Activated naive CD4-positive, alpha-beta T cell (primary cell): ENCODE data around the gene ALKBH6.

Experiments
- DNase-seq, 4 experiments: peaks; one replicate each; lab custom pipeline; 2025; lab: John Stamatoyannopoulos, UW

The ALKBH6 gene

DNA sequence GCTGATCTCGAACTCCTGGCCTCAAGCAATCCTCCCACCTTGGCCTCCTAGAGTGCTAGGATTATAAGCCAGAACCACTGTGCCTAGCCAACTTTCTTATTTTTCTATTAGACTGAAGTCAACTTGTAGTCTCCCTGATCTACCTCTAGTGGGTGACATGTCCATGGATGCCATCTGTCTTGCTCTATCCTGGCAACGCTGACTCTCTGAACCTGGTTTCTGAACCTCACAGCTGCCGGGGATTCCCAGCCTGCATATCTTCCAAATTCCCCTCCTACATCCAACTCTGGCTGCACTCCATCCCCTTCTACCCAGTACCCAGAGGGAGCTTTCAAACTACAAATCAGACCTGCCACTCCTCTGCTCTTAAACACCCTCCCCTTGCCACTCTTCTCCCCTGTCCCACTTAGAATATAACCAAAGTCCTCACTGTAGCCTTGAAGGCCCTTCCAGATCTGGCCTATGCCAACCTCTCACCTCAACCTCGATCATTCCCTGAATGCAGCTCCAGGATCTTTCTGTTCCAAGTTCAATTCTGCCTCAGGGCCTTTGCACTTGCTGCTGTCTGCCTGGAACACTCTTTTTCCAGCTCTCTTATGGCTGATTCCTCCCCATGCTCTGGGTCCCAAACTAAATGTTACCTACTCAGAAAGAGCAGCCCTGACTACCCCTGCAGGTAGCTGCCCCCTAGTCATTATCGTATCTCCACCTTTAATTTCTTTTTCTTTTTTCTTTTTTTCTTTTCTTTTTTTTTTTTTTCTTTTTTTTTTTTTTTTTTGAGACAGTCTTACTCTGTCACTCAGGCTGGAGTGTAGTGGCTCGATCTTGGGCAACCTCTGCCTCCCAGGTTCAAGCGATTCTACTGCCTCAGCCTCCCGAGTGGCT is 16.5 kb upstream of the ALKBH6 start:
- no peak for DNase-seq

DNA sequence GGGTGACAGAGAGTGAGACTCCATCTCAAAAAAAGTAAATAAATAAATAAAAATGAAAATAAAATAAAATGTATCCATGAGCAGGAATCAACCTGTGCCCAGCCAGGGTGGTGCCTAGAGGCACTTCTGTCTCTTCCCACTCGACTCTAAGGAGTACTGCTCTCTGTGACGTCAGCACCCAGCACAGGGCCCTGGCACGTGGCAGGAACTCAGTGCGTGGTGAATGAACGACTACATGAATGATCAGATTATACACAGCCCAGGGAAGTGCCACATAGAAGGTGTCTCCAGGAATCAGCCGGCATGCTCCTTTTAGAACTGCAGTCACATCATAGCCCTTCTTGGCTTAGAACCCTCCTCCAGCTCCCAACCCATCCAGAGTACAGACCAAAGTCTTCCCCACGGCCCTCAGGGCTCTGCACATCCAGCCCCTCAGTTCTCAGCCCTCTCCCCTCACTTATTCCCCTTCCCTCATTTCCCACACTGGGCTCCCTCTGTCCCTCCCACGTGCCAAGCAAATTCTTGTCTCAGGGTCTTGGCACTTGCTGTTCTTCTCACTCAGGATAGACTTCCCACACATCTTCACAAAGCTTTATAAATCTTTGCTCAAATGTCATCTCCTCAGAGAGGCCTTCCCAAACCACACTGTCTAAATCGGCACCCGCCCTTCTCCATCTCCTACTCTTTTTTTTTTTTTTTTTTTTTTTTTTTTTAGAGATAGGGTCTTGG is 14.5 kb upstream of the ALKBH6 start:
- no peak for DNase-seq

DNA sequence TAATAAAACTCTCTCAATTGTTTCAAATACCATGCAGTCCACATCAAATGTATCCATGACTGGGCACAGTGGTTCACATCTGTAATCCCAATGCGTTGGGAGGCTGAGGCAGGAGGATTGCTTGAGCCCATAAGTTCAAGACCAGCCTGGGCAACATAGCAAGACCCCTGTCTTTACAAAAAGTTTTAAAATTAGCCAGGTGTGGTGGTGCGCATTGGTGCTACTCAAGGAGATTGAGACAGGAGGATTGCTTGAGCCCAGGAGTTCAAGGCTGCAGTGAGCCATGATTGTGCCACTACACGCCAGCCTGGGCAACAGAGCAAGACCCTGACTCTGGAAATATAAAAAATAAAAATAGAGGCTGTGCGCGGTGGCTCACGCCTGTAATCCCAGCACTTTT is 13.7 kb upstream of the ALKBH6 start:
- DNase-seq: no peak

DNA sequence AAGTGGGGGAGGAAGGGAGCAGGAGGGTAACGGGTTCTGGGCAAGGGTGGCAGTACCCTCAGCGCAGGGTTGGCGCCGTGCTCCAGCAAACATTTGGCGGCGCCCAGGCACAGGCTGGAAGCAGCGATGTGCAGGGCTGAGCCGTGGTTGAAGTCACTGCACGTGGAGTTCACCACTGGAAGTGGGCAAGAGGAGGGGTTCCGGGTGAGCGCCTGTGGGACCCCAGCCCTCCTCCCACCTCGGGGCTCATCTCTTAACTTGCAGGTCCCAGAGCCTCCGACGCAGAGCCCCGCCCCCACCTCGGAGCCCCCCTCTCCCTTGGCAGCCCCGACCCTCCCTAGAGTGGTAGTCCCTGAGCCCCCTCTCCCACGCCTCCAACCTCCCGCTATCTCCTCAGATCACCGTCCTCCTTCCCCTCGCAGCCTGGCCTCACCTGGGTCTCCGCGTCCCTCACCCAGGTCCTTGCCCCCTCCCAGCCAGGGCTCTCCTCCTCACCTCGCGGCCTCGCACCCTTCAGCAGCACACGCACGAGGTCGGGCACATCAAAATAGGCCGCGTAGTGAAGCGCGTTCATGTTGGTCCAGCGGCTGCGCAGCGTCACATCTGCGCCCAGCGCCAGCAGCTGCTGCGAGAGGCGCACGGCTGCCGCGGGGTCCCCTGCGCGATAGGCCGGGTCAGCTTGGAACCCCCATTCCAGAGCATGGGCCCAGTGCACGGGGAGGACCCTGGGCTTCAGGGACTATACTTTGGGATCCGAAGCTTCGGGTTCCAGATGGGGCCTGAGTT is 12.3 kb upstream of the ALKBH6 start:
- DNase-seq: no peak

DNA sequence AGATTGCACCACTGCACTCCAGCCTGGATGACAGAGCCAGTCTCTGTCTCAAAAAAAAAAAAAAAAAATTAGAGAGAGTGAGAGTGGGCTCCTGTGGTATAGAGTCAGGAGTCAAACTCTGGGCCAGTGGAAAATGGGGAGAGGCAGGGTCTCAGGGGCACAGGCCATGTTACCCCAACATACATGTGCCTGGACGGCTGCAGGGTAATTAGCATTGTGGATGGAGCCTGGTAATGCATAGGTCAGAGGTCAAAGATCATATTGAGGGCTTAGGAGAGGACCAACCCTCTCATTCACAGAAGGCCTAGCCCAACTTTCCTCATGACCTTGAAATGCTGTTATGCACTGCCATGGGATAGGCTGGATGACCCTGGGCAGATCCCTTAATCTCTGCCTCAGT is 11.5 kb upstream of the ALKBH6 start:
- no peak for DNase-seq

DNA sequence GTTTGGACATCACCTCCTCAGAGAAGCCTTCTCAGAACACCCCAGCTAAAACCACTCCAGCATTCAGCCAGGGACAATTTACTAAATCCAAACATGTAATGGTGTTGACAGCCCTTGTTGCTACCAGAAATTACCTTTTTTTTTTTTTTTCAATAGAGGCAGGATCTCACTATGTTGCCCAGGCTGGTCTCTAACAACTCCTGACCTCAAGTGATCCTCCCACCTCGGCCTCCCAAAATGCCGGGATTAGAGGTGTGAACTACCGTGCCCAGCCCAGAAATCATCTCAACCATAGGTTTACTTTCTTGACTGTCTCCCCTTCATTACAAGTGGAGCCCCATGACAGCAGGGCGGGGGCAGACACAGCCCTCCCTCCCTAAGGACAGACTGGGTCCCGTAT is 9.4 kb upstream of the ALKBH6 start:
- DNase-seq: no peak

DNA sequence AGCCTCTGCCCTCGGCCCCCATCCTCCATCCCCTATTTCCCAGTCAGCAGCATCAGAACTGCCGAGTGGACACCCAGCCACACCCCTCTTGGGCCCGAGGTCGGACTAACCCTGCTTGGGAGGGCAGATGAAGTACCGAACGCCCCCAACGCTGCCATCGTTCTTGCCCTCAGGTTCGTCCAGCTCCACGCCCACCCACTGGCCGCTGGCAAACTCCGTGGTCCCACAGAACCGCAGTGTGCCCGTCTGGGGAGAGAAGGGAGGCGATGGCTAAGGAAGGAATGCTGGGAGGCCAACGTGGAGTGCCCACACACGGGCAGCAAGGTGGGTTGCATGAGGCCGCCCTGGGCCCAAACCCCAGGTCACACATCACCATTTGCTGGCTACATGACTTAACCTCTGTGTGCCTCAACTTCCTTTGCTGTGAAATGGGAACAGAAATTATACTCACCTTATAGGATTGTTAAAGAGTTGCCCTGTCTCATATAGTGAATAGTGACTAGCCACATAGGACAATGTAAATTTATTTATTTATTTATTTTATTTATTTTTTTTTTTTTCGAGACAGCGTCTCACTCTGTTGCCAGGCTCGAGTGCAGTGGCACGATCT is 5.2 kb upstream of the ALKBH6 start:
- no peak for DNase-seq

DNA sequence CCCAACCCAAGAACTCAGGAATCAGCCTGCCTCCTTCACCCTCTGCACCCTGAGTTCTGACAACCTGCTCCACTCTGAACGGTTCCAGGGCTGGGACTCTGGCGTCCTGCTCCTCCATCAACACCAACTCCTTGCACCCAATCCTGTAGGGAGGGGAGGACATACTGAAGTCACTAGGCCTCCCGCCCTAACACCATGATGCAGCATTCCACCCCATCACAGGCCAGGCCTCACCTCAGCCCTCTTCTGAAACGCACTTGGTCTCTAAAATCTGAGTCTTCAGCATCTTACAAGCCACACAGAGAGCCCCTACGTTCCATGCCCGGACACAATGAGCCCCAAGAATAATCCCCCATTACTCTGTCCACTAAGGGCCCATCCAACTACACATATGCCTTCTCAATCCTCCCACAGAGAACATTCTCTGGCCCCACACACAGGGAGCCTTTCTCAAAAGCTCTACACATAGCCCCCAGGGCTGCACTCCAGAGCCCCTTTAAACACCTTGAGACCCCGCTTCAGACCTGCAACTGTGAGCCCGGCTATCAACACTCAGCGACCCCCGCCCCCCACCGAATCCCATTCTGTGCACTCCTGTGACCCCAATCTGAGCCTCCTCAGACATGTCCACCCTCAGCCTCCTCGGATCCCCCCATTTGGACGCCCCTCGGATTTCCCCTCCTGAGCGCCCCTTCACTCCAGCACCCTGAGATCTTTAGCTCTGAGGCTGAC is 567 bp downstream of the ALKBH6 start:
- no peak for DNase-seq

DNA sequence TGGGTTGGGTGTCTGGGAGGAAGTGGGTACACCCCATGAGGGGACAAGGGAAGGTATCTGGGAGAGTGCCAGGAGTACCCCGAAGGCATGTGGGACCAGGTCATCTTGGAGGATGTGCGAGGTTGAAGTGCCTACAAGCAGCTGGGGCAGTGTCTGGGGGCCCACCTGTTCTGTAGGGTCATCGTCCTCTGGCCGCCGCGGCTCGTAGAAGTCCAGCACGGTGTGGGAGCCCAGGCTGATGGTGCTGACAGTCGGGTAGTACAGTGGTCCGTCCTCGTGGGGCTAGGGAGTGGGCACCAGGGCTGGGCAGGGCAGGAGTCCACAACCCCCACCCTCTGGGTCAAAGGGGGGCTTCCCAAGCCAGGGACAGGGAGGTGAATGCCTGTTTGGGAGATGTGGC is 3.6 kb downstream of the ALKBH6 start:
- DNase-seq: no peak

DNA sequence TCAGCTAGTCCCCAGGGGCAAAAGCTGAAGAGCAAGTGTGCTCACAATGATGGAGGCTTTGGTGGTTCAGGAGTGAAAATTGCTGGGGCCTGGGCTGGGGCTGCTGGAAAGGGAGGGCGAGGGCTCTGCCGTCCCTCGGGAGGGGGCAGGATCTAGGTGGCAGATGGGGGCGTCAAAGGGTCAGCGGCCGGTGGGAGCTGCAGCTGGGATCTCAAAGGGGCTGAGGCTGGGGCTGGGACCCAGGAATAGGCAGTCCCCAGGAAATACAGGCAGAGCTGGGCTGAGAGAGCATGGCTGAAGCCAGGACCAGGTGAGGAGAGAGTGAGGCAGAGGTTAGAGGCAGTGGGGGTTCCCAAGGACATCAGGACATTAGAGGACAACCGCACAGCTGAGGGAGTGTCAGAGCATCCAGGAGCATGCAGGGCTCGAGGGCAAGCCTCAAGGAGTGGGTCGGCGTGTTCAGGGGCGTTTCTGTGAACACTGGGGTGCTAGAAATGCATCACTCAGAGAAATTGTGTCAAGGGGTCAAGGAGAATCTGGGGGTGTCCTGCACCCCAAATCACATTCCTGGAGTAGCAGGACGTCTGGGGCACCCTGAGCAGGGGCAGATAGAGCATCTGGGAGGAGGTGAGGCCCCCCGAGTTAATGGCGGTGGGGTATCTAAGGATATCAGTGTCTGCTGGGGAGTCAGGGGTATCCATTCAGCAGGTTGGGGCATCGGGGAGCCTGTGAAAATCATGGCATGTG is 4.2 kb downstream of the ALKBH6 start:
- no peak for DNase-seq

DNA sequence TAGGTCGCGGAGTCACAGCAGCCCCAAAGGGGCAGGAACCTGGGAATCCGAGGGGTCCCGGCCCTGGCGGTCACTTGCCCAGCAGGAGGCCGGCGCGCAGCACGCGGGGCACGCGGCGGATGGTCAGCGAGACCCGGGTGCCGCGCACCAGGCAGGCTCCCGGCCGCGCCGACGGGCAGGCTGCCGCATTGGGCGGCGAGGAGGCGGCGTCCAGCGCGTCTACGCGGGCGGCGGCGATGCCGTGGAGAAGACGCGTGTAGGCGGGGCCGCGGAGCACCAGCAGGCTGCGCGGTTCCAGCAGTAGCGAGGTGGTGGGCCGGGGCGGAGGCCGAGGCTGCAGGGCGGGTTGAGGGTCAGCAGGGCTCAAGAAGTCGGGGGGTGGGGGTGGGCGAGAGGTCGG is 4.8 kb downstream of the ALKBH6 start:
- DNase-seq: peak in 1 of 4 experiments; percentile 30

DNA sequence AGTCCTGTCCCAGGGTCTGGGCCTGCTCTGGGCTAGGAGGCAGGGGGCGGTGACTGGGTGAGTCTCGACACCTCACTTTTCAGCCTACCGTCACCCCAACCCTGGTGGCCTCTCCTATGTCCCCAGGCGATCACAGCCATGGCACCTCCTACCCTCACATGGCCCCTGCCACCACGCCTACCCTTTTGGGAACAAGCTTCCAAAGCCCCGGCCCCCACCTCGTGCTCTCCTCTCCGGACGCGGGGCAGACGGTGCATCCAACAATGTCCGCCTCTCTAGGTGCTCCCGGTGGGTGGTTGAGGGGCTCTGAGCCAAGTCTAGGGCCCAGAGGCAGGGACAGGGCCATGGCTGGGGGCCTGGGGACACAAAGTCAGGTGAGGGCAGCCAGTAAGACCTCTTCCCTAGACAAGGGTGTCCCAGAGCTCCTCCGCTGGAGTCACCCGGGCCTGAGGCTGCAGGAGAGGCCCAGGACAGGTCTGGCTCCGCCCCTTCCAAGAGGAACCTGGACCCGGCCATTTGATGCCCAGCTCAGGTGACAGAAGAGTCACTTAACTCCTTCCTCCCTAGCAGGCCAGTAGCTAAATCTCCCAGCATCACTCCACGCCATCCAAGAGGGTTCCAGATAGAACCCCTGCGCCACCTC is 5.6 kb downstream of the ALKBH6 start, which contains the start of gene SYNE4:
Gene SYNE4, minus strand, starts transcription at position 478 of the 643 bp plus-strand sequence. Its CDS starts 132 bp downstream, at position 346.
- DNase-seq: no peak

DNA sequence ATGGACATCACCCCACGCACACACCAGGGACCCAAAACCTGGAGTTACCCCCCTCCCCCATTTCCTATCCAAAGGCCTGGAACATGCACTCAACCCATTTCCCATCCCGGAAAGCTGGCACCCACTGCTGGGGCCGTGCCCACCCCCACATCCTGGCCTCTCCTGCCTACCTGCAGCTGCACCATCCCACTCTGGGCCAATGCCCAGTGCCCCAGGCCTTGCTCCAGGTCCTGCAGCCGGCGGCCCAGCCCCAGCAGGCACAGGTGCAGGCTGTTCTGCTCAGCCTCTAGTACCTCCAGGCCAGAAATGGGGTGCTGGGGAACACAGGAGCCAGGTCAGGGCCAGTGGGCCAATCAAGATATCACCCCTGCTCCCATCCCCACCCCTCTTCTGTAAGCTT is 7.1 kb downstream of the ALKBH6 start:
- no peak for DNase-seq

DNA sequence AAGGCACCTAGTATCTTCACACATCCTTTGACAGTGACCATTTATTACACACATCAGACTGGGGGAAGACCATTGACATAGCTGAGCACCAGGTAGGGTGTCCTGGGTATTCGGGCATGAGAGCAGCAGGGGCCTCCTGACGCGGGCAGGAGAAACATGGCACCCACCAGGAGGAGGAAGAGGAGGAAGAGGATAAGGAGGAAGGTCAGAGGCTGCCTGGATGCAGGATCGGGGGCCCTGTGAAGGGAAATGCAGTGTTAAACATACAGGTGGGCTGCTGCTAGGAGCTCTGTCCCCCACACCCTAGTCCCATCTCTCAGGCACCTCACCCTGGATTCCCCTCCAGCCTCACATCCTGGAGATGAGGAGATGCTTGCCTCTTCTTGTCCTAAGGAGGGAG is 10.7 kb downstream of the ALKBH6 start:
- DNase-seq: no peak

DNA sequence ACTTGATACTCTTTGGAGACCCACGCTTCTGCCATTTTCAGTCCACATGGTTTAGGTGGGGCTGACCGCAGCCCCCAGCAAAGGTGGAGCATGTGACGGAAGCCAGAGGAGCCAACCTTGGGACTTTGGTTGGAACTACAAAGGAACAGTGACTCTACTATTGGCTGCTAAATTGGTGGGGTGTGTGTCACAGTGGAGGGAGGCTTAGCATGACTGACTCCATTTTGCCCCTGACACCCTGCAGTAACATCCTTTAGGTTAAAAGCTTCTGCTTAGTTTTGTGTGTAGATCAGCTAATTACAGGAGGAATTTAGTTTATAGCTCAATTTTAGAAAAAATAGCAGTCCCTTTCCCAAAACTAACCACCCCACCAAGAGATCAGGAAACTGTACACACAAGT is 12.4 kb downstream of the ALKBH6 start:
- no peak for DNase-seq

DNA sequence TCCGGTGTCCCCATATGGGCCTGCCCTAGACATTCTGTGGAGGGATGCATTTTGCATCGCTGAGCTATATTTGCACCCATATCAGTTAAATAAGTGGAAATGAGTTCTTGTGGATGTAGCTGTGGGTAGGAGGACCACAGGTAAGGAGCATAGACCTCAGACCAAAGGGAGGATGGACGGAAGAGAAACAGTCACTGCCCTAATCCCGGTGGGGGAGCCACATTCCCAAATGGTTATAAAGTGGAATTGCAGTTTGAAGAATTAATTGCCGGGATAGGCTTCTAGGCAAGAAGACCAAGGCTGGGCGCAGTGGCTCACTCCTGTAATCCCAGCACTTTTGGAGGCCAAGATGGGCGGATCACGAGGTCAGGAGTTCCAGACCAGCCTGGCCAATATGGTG is 17.2 kb downstream of the ALKBH6 start:
- DNase-seq: no peak

DNA sequence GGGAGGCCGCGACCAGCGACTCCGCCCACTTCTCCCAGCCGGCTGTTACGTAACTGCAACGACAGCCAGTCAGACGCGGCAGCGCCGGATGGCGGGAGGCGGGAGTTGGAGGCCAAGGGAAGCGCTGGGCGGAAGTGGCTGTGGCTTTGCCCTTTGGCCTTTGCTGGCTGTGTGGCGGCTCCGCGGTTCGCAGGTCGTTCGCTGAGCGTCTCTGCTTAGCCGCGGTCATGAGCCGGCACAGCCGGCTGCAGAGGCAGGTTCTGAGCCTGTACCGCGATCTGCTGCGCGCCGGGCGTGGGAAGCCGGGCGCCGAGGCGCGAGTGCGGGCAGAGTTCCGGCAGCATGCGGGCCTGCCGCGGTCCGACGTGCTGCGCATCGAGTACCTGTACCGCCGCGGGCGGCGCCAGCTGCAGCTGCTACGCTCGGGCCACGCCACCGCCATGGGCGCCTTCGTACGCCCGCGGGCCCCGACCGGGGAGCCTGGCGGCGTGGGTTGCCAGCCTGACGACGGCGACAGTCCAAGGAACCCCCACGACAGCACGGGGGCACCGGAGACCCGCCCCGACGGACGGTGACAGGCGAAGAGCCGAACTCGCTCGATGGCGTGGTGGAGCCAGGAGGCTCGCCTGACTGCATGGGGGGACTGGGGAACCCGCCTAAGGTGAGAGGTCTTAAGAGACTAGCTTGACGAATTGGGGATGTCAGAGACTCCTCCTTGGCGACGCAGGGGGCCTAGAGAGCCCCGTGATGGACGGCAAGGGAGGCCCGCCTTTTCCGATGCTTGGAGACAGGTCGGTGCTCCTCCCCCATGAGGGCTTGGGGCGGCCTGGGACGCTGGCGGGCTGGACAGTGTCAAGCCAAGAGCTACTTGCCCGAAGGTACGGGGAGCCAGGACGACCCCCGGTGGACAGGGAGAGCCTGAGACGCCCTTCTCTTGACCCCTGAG is 18.7 kb downstream of the ALKBH6 start, which contains the start of gene SDHAF1:
Gene SDHAF1, plus strand, starts transcription at position 141 of the 946 bp plus-strand sequence. Its CDS starts 87 bp downstream, at position 228.
- DNase-seq: peak; percentile 67 to 87 (median 80)

DNA sequence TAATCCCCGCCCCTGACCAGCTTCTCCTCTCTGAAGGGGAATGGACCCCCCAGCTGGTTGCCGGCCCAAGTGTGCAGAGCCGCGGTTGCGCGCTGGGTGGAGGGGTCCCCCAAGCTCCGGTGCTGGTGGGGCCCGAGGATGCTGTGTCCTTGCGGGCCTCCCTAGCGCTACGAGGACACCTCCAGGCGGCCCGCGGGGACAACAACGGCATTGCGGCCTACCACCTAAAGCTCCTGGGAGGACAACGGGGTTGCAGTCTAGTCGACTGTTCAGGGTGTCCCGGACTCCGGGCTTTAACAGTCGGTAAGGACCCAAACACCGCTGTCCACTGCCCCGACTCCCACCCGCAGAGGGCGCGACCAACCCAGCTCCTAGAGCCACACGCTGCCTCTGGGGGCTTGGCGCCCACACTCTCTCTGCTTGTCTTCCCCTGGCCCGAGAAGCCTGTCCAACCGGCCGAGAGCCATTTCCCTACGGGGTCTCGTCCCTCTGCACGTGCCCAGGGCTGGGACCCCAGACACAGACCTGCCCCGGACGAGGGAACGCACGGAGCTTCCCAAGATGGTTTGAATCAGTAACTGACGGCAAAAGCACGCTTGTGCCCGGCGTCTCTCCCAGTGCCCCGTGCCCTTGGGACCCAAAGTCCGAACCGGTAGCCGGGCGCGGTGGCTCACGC is 20.0 kb downstream of the ALKBH6 start:
- DNase-seq: no peak
